SK-N-MC (cell line): ENCODE measurements around the gene C4orf17.

Source experiments
- EZH2 ChIP-seq: fragments of 200-600 bp; sonication (generic); IDR thresholded peaks from one replicate; pipeline ENCODE4 v1.6.1; 2017; ENCODE audit warnings: antibody characterized with exemption
- FOXP2 ChIP-seq: optimal IDR thresholded peaks from 2 replicates; pipeline ENCODE3; 2011; ENCODE audit warnings: mild to moderate bottlenecking, moderate library complexity; ENCODE audit not compliant: insufficient read depth; ENCODE audit errors: extremely low read length, control extremely low read depth
- POLR2AphosphoS5 ChIP-seq: IDR thresholded peaks from 2 replicates; pipeline ENCODE4 v1.6.1; 2012; ENCODE audit warnings: mild to moderate bottlenecking, low read depth, low read length, borderline replicate concordance

DNA sequence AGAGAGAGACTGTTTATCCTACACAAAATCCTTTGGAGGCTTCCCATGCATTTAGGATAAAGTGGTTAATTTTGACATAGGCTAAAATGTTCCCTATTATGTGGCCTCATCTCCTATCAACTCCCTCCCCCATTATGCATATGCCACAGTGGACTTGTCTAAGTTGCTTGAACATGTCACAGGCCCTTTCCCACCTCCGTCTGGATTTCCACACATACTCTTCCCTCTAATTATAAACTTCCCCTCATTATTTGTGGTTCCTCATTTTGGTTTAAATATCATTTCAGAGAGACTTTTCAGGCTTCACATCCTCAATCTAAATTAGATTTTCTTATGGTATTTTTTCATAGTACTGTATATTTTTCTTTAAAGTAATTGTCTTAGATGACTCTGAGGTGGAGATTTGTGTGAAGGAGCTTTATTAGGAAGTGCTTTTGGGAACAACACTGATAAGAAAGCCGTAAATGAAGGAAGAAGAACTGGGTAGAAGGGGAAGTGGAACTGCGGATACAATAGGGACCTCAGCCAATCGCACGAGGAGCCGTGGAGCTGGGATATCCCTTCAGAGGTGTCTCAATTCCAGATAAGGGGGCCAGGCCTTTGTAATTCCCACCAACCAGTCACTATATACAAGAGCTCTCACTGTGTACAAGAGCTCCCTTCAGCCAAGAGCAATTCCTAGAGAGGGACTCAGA is 7.9 kb downstream of the C4orf17 start:
- TF ChIP-seq POLR2AphosphoS5 (no peak), EZH2 (no peak), FOXP2 (no peak)
